GM12873 (cell line): ENCODE data around the gene SPNS1.

Source experiments
- CTCF ChIP-seq: IDR thresholded peaks from 2 replicates; pipeline ENCODE4 v1.5.1; 2012; ENCODE audit warnings: low read depth, mild to moderate bottlenecking, moderate library complexity, low read length, control low read depth; ENCODE audit not compliant: insufficient read depth; ENCODE audit errors: missing control alignments

The SPNS1 gene

GRCh38 chr16:29011851-29012250, 37.3 kb downstream of the SPNS1 start:
- no peak for TF ChIP-seq CTCF

- no peak for TF ChIP-seq CTCF
Measured at GRCh38 chr16:29012913-29013553, 38.5 kb downstream of the SPNS1 start.

- no peak for TF ChIP-seq CTCF
Measured at GRCh38 chr16:29014561-29015069, 40.0 kb downstream of the SPNS1 start.

GRCh38 chr16:29022196-29022595, 47.6 kb downstream of the SPNS1 start:
- TF ChIP-seq CTCF, result no peak

GRCh38 chr16:29023279-29024277, 49.0 kb downstream of the SPNS1 start:
- no peak for TF ChIP-seq CTCF

- no peak for TF ChIP-seq CTCF
Measured at GRCh38 chr16:29024278-29024677, 49.7 kb downstream of the SPNS1 start.

- TF ChIP-seq CTCF, result no peak
Measured at GRCh38 chr16:29025218-29025617, 50.6 kb downstream of the SPNS1 start.
